ENCODE data around the gene DHH. TPM values are rescaled to one million over a fixed set of nuclear protein-coding genes. Genes with fewer than 3 reads are reported as not detected.

DHH gene
- total RNA-seq, 1 donor from 2014 or later: 2.9 TPM

Other genes with a start within 250 kb of the DHH start
- 78.5 TPM for gene DDX23, start 242.6 kb downstream of the DHH start, total RNA-seq (ENCODE audit: insufficient read depth, low replicate concordance)
- 5.8 TPM for gene RND1, start 228.9 kb downstream of the DHH start, total RNA-seq (ENCODE audit: insufficient read depth, low replicate concordance)
- gene FKBP11, start 169.3 kb downstream of the DHH start, total RNA-seq (ENCODE audit: insufficient read depth, low replicate concordance): 47.4 TPM
- gene ARF3, start 137.3 kb downstream of the DHH start, total RNA-seq (ENCODE audit: insufficient read depth, low replicate concordance): 25.3 TPM
- 0.72 TPM for gene WNT10B, start 123.1 kb downstream of the DHH start, total RNA-seq (ENCODE audit: insufficient read depth, low replicate concordance)
- not detected for gene WNT1, start 116.5 kb downstream of the DHH start, total RNA-seq (ENCODE audit: insufficient read depth, low replicate concordance)
- gene DDN, start 95.4 kb downstream of the DHH start, total RNA-seq (ENCODE audit: insufficient read depth, low replicate concordance): 5.5 TPM
- 52.7 TPM for gene PRKAG1, start 76.0 kb downstream of the DHH start, total RNA-seq (ENCODE audit: insufficient read depth, low replicate concordance)
- gene KMT2D, start 34.0 kb downstream of the DHH start, total RNA-seq (ENCODE audit: insufficient read depth, low replicate concordance): 22.4 TPM
- gene RHEBL1, start 24.8 kb downstream of the DHH start, total RNA-seq (ENCODE audit: insufficient read depth, low replicate concordance): 3.9 TPM
- 64.8 TPM for gene LMBR1L, start 16.0 kb upstream of the DHH start, total RNA-seq (ENCODE audit: insufficient read depth, low replicate concordance)
- 560 TPM for gene TUBA1B, start 36.6 kb upstream of the DHH start, total RNA-seq (ENCODE audit: insufficient read depth, low replicate concordance)
- 562 TPM for gene TUBA1A, start 94.3 kb upstream of the DHH start, total RNA-seq (ENCODE audit: insufficient read depth, low replicate concordance)
- gene TUBA1C, start 170.3 kb upstream of the DHH start, total RNA-seq (ENCODE audit: insufficient read depth, low replicate concordance): 64.3 TPM
- gene PRPH, start 200.3 kb upstream of the DHH start, total RNA-seq (ENCODE audit: insufficient read depth, low replicate concordance): 0.72 TPM
- gene TROAP, start 228.5 kb upstream of the DHH start, total RNA-seq (ENCODE audit: insufficient read depth, low replicate concordance): 6.3 TPM
- 1.4 TPM for gene C1QL4, start 242.4 kb upstream of the DHH start, total RNA-seq (ENCODE audit: insufficient read depth, low replicate concordance)